Sigmoid colon (tissue), 4 donors: ENCODE data around the gene BTBD7.

Source experiments
- CTCF ChIP-seq, 4 experiments: fragments of 450-650 bp in 3 of 4; fragments of 200-600 bp in 1 of 4; IDR thresholded peaks; one replicate each; pipeline ENCODE4 v1.5.1; 2016 to 2019; ENCODE audit warnings: antibody characterized with exemption in 4 of 4, mild to moderate bottlenecking in 3 of 4, moderate library complexity in 2 of 4
- EP300 ChIP-seq, 4 donors: sonication (generic); formaldehyde crosslinking; IDR thresholded peaks; one replicate each; pipeline ENCODE4 v1.6.1; 2017; ENCODE audit warnings: antibody characterized with exemption in 4 of 4
- POLR2A ChIP-seq, 2 donors: fragments of 450-650 bp; IDR thresholded peaks; one replicate each; pipeline ENCODE4 v1.6.1; 2016; ENCODE audit warnings: antibody characterized with exemption in 2 of 2, mild to moderate bottlenecking in 2 of 2, moderate library complexity in 2 of 2
- POLR2AphosphoS5 ChIP-seq, 4 donors: sonication (generic); formaldehyde crosslinking; IDR thresholded peaks; one replicate each; pipeline ENCODE4 v1.6.1; 2017; ENCODE audit warnings: antibody characterized with exemption in 4 of 4

DNA sequence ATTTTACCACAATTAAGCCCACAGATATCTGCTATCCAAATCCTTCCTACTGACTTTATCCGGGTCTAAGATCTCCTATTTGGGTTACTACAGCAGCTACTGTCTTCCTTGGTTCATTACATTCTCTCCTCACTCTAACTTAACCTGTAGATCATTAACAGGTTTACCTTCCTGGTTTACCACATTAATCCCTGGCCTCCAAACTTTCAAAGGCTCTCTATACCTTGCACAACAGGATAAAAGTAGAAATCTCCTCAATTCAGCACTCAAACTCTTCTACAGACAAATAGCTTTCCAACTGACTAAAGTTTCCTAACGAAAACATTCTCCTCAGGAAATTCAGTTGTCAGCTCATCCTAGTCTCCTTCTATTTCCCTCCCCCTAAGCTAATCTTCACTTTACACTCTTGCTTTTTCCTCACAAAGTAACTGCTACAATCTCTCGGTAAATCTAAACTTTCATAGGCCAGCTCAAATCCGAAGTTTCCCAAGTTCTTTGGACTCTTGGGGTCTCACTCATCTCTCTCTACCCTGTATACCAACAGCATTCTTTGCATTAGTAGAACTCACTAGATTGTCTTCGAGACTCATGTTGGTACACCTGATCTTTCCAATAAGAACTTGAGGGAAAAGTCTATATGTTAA lies 2.7 kb downstream of the BTBD7 start:
- TF ChIP-seq POLR2AphosphoS5 (IDR thresholded peaks at IDR 0.05) = no peak
- no peak for TF ChIP-seq CTCF (IDR thresholded peaks at IDR 0.05)
- TF ChIP-seq POLR2A (IDR thresholded peaks at IDR 0.05) = no peak
- TF ChIP-seq EP300 (IDR thresholded peaks at IDR 0.05) = no peak
